BJ (cell line): ENCODE results near the gene PARD3B. TPM values are rescaled to one million over a fixed set of nuclear protein-coding genes. Genes with fewer than 3 reads are reported as not detected.

Source experiments
- CTCF ChIA-PET: fragments of 350-600 bp; formaldehyde crosslinking; extraction: SDS; loops from one replicate; lab custom pipeline; 2021; ENCODE audit warnings: antibody characterized with exemption, inconsistent platforms; lab: Yijun Ruan, JAX
- POLR2A ChIA-PET: fragments of 300-600 bp; sonication (Branson Sonifier 250); formaldehyde crosslinking; extraction: SDS; loops from one replicate; lab custom pipeline; 2021; ENCODE audit warnings: antibody characterized with exemption; lab: Charles Lee
- DNase-seq: peaks from one replicate; pipeline ENCODE4 v3.0.0-alpha.2; 2011; ENCODE audit warnings: low read depth
- H3K27me3 ChIP-seq: 2 replicates; pipeline ENCODE4 v1.6.0; 2011; ENCODE audit warnings: low read length; ENCODE audit not compliant: control insufficient read depth, insufficient read depth
- H3K36me3 ChIP-seq: 2 replicates; pipeline ENCODE4 v1.5.1; 2011; ENCODE audit warnings: low read length; ENCODE audit not compliant: control insufficient read depth, insufficient read depth
- H3K4me3 ChIP-seq: 2 replicates; pipeline ENCODE4 v1.5.1; 2011; ENCODE audit warnings: low read depth, mild to moderate bottlenecking, control low read depth, low read length
- CTCF ChIP-seq: IDR thresholded peaks from 2 replicates; pipeline ENCODE4 v1.5.1; 2011; ENCODE audit warnings: low read depth, mild to moderate bottlenecking, control low read depth, inconsistent platforms, low read length, moderate library complexity; ENCODE audit not compliant: insufficient read depth
- polyA plus RNA-seq: library from polyadenylated mRNA; depleted of rRNA; stranded (reverse); fragments of >200 nt; gene quantifications from 2 replicates; pipeline ENCODE4 v1.2.3, GENCODE V29; 2011

PARD3B gene
- polyA plus RNA-seq, 1 experiment: 7.1 TPM

- POLR2A ChIA-PET: no interaction called here
- DNase-seq: no peak
- Histone ChIP-seq H3K4me3 (no peak overlapping the region; the same call in 1 of the 2 replicates), H3K27me3 (no peaks in the 10 kb centered on the region), H3K36me3 (no peaks in the 10 kb centered on the region)
- CTCF ChIA-PET: no interaction called here
- no peak for TF ChIP-seq CTCF
Observed at GRCh38 chr2:205056151-205056561, 510.9 kb downstream of the PARD3B start.

DNA sequence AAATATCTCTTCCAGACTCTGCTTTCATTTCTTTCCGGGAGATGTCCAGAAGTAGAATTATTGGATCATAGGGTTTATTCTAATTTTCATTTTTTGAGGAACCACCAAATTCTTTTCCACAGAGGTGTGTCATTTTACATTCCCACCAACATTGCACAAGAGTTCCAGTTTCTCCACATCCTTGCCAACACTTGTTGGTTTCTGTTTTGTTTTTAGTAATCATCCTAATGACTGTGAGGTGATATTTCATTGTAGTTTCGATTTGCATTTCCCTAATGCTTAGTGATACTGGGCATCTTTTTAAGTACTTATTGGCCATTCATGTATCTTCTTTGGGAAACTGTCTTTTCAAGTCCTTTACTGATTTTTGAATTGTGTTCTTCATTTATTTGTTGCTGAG, 513.1 kb downstream of the PARD3B start:
- ChIA-PET POLR2A (no interaction called here), CTCF (no interaction called here)
- DNase-seq: no peak
- Histone ChIP-seq H3K4me3 (no peak overlapping the region), H3K36me3 (no peaks in the 10 kb centered on the region), H3K27me3 (no peaks in the 10 kb centered on the region)
- TF ChIP-seq CTCF: no peak

DNA sequence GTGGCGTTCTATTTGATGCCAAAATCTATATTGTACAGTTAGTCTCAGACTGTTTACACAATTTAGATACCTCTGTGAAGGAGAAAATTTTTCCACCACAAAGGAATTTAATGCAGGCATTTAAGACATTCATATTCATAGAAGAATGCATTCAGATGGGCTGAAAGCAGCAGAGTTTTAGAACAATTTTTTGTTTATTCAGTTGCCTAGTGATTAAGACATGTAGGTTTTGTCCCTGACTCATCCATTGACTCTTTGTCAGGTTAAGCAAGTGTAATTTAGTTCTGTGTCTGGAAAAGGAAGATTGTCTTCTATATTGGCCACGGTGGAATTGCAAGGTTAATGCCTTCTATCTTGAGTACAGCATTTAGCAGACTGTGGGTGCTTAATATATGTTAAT, 515.0 kb downstream of the PARD3B start:
- no peak for TF ChIP-seq CTCF
- POLR2A ChIA-PET: no interaction called here
- peak; percentile 45 for DNase-seq
- H3K27me3 ChIP-seq: no peaks in the 10 kb centered on the region
- CTCF ChIA-PET: interaction anchor here (1.0 kb wide), 1 partner anchor 9 kb away, joined by 6 read pairs; no protein-coding TSS in a partner anchor
- no peak overlapping the region for H3K4me3 ChIP-seq
- H3K36me3 ChIP-seq: no peaks in the 10 kb centered on the region

- ChIA-PET CTCF (no interaction called here), POLR2A (no interaction called here)
- Histone ChIP-seq H3K36me3 (no peaks in the 10 kb centered on the region), H3K27me3 (no peaks in the 10 kb centered on the region), H3K4me3 (no peak overlapping the region)
- TF ChIP-seq CTCF: no peak
- DNase-seq: no peak
Observed at GRCh38 chr2:205066081-205066480, 520.8 kb downstream of the PARD3B start.

- Histone ChIP-seq H3K36me3 (no peaks in the 10 kb centered on the region), H3K27me3 (no peaks in the 10 kb centered on the region), H3K4me3 (no peak overlapping the region)
- no peak for DNase-seq
- POLR2A ChIA-PET: no interaction called here
- TF ChIP-seq CTCF: no peak
- CTCF ChIA-PET: no interaction called here
Observed at GRCh38 chr2:205069928-205070327, 524.7 kb downstream of the PARD3B start.
